Heart left ventricle (tissue), 16 donors: ENCODE data around the gene CD81. TPM values are rescaled to one million over a fixed set of nuclear protein-coding genes. Genes with fewer than 3 reads are reported as not detected.

Experiments used
- ATAC-seq, 4 donors: fragments of 200-7000 bp; cut with Tn5 transposase; one replicate each; pipeline ENCODE4 v1.9.1; 2020 to 2022; ENCODE audit warnings: moderate library complexity in 4 of 4, mild to moderate bottlenecking in 3 of 4, moderate number of reproducible peaks in 1 of 4
- DNase-seq, 5 donors: peaks; one replicate each; pipeline ENCODE4 v3.0.0-alpha.2; 2020
- H3K27ac ChIP-seq, 12 donors: fragments of 200-600 bp; sonication (generic) in 4 of 12; one replicate each; pipeline versions ENCODE4 v1.5.0 to v1.8.0; 2016 to 2022; ENCODE audit warnings: mild to moderate bottlenecking in 2 of 12
- H3K27me3 ChIP-seq, 9 donors: fragments of 200-600 bp; sonication (generic) in 2 of 9; one replicate each; pipeline versions ENCODE4 v1.5.1 to v1.8.0; 2016 to 2022; ENCODE audit warnings: mild to moderate bottlenecking in 3 of 9
- H3K36me3 ChIP-seq, 9 donors: fragments of 200-600 bp; sonication (generic) in 2 of 9; one replicate each; pipeline versions ENCODE4 v1.5.0 to v1.8.0; 2018 to 2022; ENCODE audit warnings: mild to moderate bottlenecking in 2 of 9
- H3K4me1 ChIP-seq, 12 donors: fragments of 200-600 bp; sonication (generic) in 4 of 12; one replicate each; pipeline versions ENCODE4 v1.5.0 to v1.8.0; 2016 to 2022; ENCODE audit warnings: mild to moderate bottlenecking in 3 of 12
- H3K4me3 ChIP-seq, 12 donors: fragments of 200-600 bp; sonication (generic) in 4 of 12; one replicate each; pipeline versions ENCODE4 v1.5.0 to v1.8.0; 2017 to 2022; ENCODE audit warnings: mild to moderate bottlenecking in 9 of 12, moderate library complexity in 4 of 12
- H3K9me3 ChIP-seq, 12 donors: fragments of 200-600 bp; sonication (generic) in 4 of 12; one replicate each; pipeline versions ENCODE4 v1.5.0 to v1.8.0; 2016 to 2022; ENCODE audit warnings: mild to moderate bottlenecking in 1 of 12
- POLR2A ChIP-seq, 2 donors: fragments of 450-650 bp; IDR thresholded peaks; one replicate each; pipeline ENCODE4 v1.6.1; 2017; ENCODE audit warnings: antibody characterized with exemption in 2 of 2, mild to moderate bottlenecking in 2 of 2, moderate library complexity in 2 of 2
- WGBS, 4 donors: extraction: QIAGEN DNeasy Blood & Tissue Kit in 2 of 4; methylation state at CpG; one replicate each; pipeline versions ENCODE4 v1.1.5 to v1.1.7; 2013 to 2018; 5-methylcytosine and 5-hydroxymethylcytosine counted together
- intact Hi-C, 10 donors: fragments of 100-400 bp; cut with DNase I; formaldehyde crosslinking; loops; one replicate each; pipeline versions ENCODE4 v1.11.1 to v1.14.2; 2022
- polyA plus RNA-seq, 2 donors: library from polyadenylated mRNA; stranded (reverse); fragments of 200-250 nt; gene quantifications; one replicate each; pipeline ENCODE4 v1.2.3, GENCODE V29; 2013
- total RNA-seq, 9 donors: library from RNA; depleted of rRNA in 2 of 9; stranded (reverse); fragments of >200 nt in 2 of 9; fragmentation: NEBNext Ultra II Directional in 3 of 9; extraction: Animal tissue kit (Norgen Biotek cat#: 25700) in 3 of 9; gene quantifications; one replicate each; pipeline versions ENCODE4 v1.1.0 to v1.2.4, GENCODE V29; 2016 to 2023
- TF ChIP-seq, protein P1 (sequence below), 12 donors: fragments of 200-600 bp; sonication (generic) in 4 of 12; IDR thresholded peaks; one replicate each; pipeline versions ENCODE4 v1.5.0 to v1.8.0; 2018 to 2022; ENCODE audit warnings: antibody characterized with exemption in 12 of 12, mild to moderate bottlenecking in 5 of 12
- donor health status: ischemic (EF 13 %, LVEDD 7.1; RV severe dilation, severe dysfunction).
- donor health status: healthy with polysubstance abuse.
- donor health status: DM: no; HTN: yes; CAD: no.
- donor health status: DM: no; HTN: no; CAD: no.
- donor health status: ischemic (EF 25% LVEDD 6.9; RV normal size, moderate dysfunction).
- donor health status: ischemic (EF 25% LVEDD 5.7; RV mildly dilated, moderate dysfunction).
- donor health status: healthy.
- donor health status: DM: yes; HTN: yes; CAD: no.
- donor health status: ischemic (EF 35%, LVEDD 5.7; RV mildly dilated, moderate dysfunction).
- donor health status: nonischemic (EF 11% LVEDD 7.7; RV severe dilation, severe dysfunction).
- donor health status: DM: yes; HTN: yes; CAD: no.
- donor health status: PGD.
- donor health status: ischemic (EF 29% LVEDD 5.4; RV normal size, mild dysfunction).
- donor health status: nonischemic (EF 23%, LVEDD 6.1; RV moderate dilation, normal function).

Gene CD81
- total and polyA plus RNA-seq, 11 donors: 277 to 994 (median 518) TPM

DNA sequence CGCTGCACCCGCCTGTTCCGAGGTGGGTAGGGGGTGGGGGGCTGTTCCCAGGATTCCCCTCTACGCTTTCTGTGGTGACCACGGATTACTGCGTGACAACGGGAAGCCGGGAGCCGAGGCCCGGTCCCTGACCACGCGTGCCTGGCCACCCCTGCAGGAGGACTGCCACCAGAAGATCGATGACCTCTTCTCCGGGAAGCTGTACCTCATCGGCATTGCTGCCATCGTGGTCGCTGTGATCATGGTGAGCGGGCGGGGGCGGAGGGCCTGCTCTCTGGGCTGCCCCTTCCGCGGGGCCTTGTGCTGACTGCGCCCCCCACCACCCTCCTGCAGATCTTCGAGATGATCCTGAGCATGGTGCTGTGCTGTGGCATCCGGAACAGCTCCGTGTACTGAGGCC lies 19.4 kb downstream of the CD81 start:
- peaks cover 3 to 74% (median 66%) of the 10 kb centered on the region in 9 donors for H3K36me3 ChIP-seq

DNA sequence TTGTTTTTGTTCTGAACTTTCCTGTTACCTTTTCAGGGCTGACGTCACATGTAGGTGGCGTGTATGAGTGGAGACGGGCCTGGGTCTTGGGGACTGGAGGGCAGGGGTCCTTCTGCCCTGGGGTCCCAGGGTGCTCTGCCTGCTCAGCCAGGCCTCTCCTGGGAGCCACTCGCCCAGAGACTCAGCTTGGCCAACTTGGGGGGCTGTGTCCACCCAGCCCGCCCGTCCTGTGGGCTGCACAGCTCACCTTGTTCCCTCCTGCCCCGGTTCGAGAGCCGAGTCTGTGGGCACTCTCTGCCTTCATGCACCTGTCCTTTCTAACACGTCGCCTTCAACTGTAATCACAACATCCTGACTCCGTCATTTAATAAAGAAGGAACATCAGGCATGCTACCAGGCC lies 19.9 kb downstream of the CD81 start:
- no peaks in the 10 kb centered on the region for H3K9me3 ChIP-seq
- H3K27ac ChIP-seq: peak overlapping the region in 1 of 12 donors; percentile 24
- H3K27me3 ChIP-seq: no peaks in the 10 kb centered on the region
- 85 to 92% (median 89%) methylated on average over 12 of the region's 12 CpGs for WGBS, 4 donors
- DNase-seq (no peak), ATAC-seq (no peak)
- intact Hi-C loops: no loop called here
- H3K36me3 ChIP-seq: peaks cover 3 to 70% (median 61%) of the 10 kb centered on the region in 9 donors
- peaks cover 0 to 43% (median 23%) of the 10 kb centered on the region in 12 donors for H3K4me1 ChIP-seq
- TF ChIP-seq, protein P1, sequence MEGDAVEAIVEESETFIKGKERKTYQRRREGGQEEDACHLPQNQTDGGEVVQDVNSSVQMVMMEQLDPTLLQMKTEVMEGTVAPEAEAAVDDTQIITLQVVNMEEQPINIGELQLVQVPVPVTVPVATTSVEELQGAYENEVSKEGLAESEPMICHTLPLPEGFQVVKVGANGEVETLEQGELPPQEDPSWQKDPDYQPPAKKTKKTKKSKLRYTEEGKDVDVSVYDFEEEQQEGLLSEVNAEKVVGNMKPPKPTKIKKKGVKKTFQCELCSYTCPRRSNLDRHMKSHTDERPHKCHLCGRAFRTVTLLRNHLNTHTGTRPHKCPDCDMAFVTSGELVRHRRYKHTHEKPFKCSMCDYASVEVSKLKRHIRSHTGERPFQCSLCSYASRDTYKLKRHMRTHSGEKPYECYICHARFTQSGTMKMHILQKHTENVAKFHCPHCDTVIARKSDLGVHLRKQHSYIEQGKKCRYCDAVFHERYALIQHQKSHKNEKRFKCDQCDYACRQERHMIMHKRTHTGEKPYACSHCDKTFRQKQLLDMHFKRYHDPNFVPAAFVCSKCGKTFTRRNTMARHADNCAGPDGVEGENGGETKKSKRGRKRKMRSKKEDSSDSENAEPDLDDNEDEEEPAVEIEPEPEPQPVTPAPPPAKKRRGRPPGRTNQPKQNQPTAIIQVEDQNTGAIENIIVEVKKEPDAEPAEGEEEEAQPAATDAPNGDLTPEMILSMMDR (IDR thresholded peaks at IDR 0.05): no peak
- no peak for TF ChIP-seq POLR2A (IDR thresholded peaks at IDR 0.05)
- H3K4me3 ChIP-seq: no peak overlapping the region

More for the DNA sequence above, 19.4 kb downstream of the CD81 start:
- 88 to 93% (median 89%) methylated on average over 19 to 26 of the region's 26 CpGs for WGBS, 4 donors
- DNase-seq (no peak), ATAC-seq (no peak)
- Histone ChIP-seq H3K4me1 (peaks cover 0 to 38% (median 20%) of the 10 kb centered on the region in 12 donors), H3K27me3 (no peaks in the 10 kb centered on the region), H3K9me3 (no peaks in the 10 kb centered on the region), H3K4me3 (no peak overlapping the region), H3K27ac (peak overlapping the region in 1 of 12 donors; percentile 24)
- TF ChIP-seq, protein P1 (IDR thresholded peaks at IDR 0.05): no peak
- TF ChIP-seq POLR2A (IDR thresholded peaks at IDR 0.05): no peak
- intact Hi-C loops: no loop called here

DNA sequence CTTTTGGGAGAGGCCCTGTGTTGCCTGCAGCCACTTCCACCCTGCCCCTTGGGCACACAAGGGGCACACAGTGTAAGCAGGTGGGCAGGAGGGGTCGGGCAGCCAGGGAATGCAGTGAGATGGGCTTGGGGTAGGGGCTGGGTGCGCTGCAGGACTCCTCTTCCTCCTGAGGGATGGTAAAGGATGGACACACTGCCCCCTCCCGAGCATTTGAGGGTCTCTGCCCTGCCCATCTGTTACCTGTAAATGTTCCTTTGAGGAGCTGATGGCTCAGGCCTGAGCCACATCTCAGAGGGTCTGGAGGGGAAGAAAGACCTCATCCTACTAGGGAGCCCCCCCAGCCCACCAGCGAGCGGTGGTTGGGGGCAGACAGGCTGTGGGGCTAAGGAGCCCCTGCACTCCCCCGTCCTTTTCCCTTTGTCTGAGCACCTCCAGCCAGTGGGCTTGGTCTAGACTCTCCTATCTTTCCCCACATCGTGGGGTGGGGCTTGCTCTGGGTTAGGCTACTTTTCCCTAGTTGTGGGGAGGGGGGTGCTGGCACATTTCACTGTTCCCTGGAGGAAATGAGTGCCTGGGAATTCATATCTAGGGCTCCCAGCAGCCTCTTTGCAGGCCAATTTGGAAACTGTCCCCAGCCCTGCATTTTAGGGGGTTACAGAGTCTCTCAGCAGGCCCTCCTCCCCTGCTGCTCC lies 21.7 kb downstream of the CD81 start:
- Histone ChIP-seq H3K27ac (peak overlapping the region; percentile 76 to 100 (median 98)), H3K27me3 (no peaks in the 10 kb centered on the region), H3K4me1 (peaks cover 0 to 34% (median 25%) of the 10 kb centered on the region in 12 donors), H3K36me3 (peaks cover 3 to 70% (median 64%) of the 10 kb centered on the region in 9 donors), H3K9me3 (no peaks in the 10 kb centered on the region), H3K4me3 (peak overlapping the region in 4 of 12 donors; percentile 69 to 99 (median 78))
- intact Hi-C loops: loop anchor here in 1 of 10 donors (2.0 kb wide), 1 partner anchor 18 kb away; no protein-coding TSS in a partner anchor
- ATAC-seq: no peak
- WGBS, 4 donors: 58 to 69% (median 63%) methylated on average over 7 of the region's 7 CpGs
- no peak for TF ChIP-seq POLR2A (IDR thresholded peaks at IDR 0.05)
- TF ChIP-seq, protein P1 (IDR thresholded peaks at IDR 0.05): no peak
- DNase-seq: no peak

GRCh38 chr11:2399488-2400068 lies 22.5 kb downstream of the CD81 start:
- Histone ChIP-seq H3K27me3 (no peaks in the 10 kb centered on the region), H3K9me3 (no peaks in the 10 kb centered on the region), H3K27ac (peak overlapping the region; percentile 76 to 100 (median 98)), H3K4me3 (peak overlapping the region; percentile 54 to 99 (median 73)), H3K4me1 (peaks cover 0 to 32% (median 25%) of the 10 kb centered on the region in 12 donors), H3K36me3 (peaks cover 3 to 64% (median 58%) of the 10 kb centered on the region in 9 donors)
- WGBS, 4 donors: 12 to 33% (median 14%) methylated on average over 6 to 23 of the region's 23 CpGs
- no peak for TF ChIP-seq POLR2A (IDR thresholded peaks at IDR 0.05)
- TF ChIP-seq, protein P1 (IDR thresholded peaks at IDR 0.05): no peak
- intact Hi-C loops: loop anchor here in 9 of 10 donors (1.0 to 5.0 kb wide), 7 partner anchors 19 to 97 kb away; partner anchors contain the start of genes C11orf21 (in 1 of the 9) and TSPAN32 (in 1 of the 9)
- peak in 1 of 4 donors; percentile 2 for ATAC-seq
- DNase-seq: peak in 1 of 5 donors; percentile 46
